Gastrocnemius medialis (tissue), 4 donors: ENCODE results near the gene CEBPG. TPM values are rescaled to one million over a fixed set of nuclear protein-coding genes. Genes with fewer than 3 reads are reported as not detected.

ENCODE experiments used
- ATAC-seq, 2 donors: fragments of 150-250 bp; one replicate each; pipeline ENCODE4 v1.9.1; 2016
- DNase-seq, 2 donors: peaks; one replicate each; pipeline ENCODE4 v3.0.0-alpha.2; 2019
- H3K27ac ChIP-seq, 4 donors: fragments of 200-600 bp; sonication (generic); 1 replicate in 1 of 4; 2 replicates in 3 of 4; pipeline ENCODE4 v1.5.1; 2016 to 2018; ENCODE audit warnings: mild to moderate bottlenecking in 2 of 4, moderate library complexity in 1 of 4
- H3K27me3 ChIP-seq, 3 donors: fragments of 200-600 bp; sonication (generic) in 2 of 3; 1 replicate in 1 of 3; 2 replicates in 2 of 3; pipeline versions ENCODE4 v1.5.1 to v1.6.0; 2016 to 2019; ENCODE audit warnings: mild to moderate bottlenecking in 1 of 3, moderate library complexity in 1 of 3
- H3K36me3 ChIP-seq, 2 donors: fragments of 200-600 bp; sonication (generic) in 1 of 2; one replicate each; pipeline ENCODE4 v1.5.1; 2017 to 2018
- H3K4me1 ChIP-seq, 2 donors: fragments of 200-600 bp; sonication (generic) in 1 of 2; one replicate each; pipeline ENCODE4 v1.5.1; 2016 to 2017; ENCODE audit warnings: mild to moderate bottlenecking in 2 of 2
- H3K4me3 ChIP-seq, 4 donors: fragments of 200-600 bp; sonication (generic) in 3 of 4; 1 replicate in 1 of 4; 2 replicates in 3 of 4; pipeline ENCODE4 v1.5.1; 2016 to 2019; ENCODE audit warnings: mild to moderate bottlenecking in 2 of 4
- H3K9me3 ChIP-seq, 3 donors: fragments of 200-600 bp; sonication (generic) in 2 of 3; 1 replicate in 1 of 3; 2 replicates in 2 of 3; pipeline ENCODE4 v1.5.1; 2016 to 2019
- POLR2A ChIP-seq, 2 donors: fragments of 450-650 bp; IDR thresholded peaks; one replicate each; pipeline ENCODE4 v1.6.1; 2017; ENCODE audit warnings: antibody characterized with exemption in 2 of 2, mild to moderate bottlenecking in 2 of 2, moderate library complexity in 2 of 2
- in situ Hi-C, 4 donors: fragments of 200-750 bp; cut with MboI; loops; one replicate each; pipeline versions ENCODE4 v1.15.0 to v1.8.0; 2017; ENCODE audit warnings: low sequenced_read_pairs in 4 of 4
- intact Hi-C: fragments of 100-400 bp; cut with DNase I; formaldehyde crosslinking; loops from one replicate; pipeline ENCODE4 v1.15.1; 2023; ENCODE audit warnings: low total_unique reads
- total RNA-seq, 4 donors: library from RNA; depleted of rRNA; stranded (reverse); fragments of >200 nt; gene quantifications; one replicate each; pipeline versions ENCODE4 v1.1.0 to v1.2.3, GENCODE V29; 2016
- TF ChIP-seq, protein P1 (sequence below), 5 experiments: fragments of 450-650 bp in 3 of 5; fragments of 200-600 bp in 2 of 5; sonication (generic) in 2 of 5; IDR thresholded peaks in 4 of 5; conservative IDR thresholded peaks in 1 of 5; 1 replicate in 4 of 5; 2 replicates in 1 of 5; pipeline ENCODE4 v1.5.1; 2016 to 2019; ENCODE audit warnings: antibody characterized with exemption in 5 of 5, mild to moderate bottlenecking in 3 of 5, moderate library complexity in 3 of 5

Gene CEBPG
- total RNA-seq, 4 donors from 2014 or later = 44.2 to 50.1 (median 46.1) TPM

GRCh38 chr19:33424181-33424580, 50.7 kb downstream of the CEBPG start:
- intact Hi-C loops (no loop called here), in situ Hi-C loops (loop anchor here in 1 of 4 donors (10.0 kb wide), 1 partner anchor 351 kb away; no protein-coding TSS in a partner anchor)
- no peak for DNase-seq
- ATAC-seq = no peak
- H3K4me1 ChIP-seq = no peaks in the 10 kb centered on the region
- H3K27me3 ChIP-seq = no peaks in the 10 kb centered on the region
- no peaks in the 10 kb centered on the region for H3K36me3 ChIP-seq
- TF ChIP-seq, protein P1, sequence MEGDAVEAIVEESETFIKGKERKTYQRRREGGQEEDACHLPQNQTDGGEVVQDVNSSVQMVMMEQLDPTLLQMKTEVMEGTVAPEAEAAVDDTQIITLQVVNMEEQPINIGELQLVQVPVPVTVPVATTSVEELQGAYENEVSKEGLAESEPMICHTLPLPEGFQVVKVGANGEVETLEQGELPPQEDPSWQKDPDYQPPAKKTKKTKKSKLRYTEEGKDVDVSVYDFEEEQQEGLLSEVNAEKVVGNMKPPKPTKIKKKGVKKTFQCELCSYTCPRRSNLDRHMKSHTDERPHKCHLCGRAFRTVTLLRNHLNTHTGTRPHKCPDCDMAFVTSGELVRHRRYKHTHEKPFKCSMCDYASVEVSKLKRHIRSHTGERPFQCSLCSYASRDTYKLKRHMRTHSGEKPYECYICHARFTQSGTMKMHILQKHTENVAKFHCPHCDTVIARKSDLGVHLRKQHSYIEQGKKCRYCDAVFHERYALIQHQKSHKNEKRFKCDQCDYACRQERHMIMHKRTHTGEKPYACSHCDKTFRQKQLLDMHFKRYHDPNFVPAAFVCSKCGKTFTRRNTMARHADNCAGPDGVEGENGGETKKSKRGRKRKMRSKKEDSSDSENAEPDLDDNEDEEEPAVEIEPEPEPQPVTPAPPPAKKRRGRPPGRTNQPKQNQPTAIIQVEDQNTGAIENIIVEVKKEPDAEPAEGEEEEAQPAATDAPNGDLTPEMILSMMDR (IDR thresholded peaks at IDR 0.05 in 4 of 5, conservative IDR thresholded peaks at IDR 0.05 in 1 of 5) = no peak
- TF ChIP-seq POLR2A (IDR thresholded peaks at IDR 0.05) = no peak
- no peak overlapping the region for H3K4me3 ChIP-seq
- no peak overlapping the region for H3K27ac ChIP-seq
- H3K9me3 ChIP-seq = no peaks in the 10 kb centered on the region

DNA sequence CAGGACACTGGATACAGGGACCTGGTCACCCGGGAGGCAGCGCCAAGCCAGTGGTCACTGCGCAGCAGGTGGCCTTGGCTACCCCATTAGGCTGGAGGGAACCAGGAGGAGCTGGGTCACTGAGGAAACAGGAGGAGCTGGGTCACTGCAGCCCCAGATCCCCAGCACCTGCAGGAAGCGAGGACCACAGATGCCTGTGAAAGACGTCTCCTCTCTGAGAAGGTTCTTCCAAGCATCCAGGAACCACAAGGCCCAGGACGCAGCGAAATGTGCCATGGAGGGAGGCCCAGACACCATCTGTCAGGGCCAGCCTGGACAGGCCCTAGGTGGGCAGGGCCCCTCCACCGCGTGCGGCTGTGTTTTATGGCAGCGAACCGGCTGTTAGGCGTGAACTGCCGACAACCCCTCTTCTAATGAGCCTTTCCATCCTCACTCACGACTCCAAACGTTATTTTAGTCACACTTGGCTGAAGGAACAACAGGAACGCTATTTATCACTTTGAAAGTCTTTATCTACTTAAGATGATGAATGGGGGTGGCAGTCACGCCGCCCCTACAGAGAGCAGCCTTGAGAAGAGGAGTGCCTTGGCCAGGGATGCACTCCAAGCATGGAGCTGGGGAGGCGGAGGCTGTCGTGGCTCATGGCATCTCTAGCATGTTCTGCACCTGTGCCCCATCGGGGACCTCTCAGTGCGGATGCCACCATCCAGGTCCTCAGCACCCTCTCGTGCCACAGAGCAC, 53.3 kb downstream of the CEBPG start:
- intact Hi-C loops = no loop called here
- ATAC-seq (no peak), DNase-seq (no peak)
- H3K36me3 ChIP-seq = no peaks in the 10 kb centered on the region
- no peak for TF ChIP-seq POLR2A (IDR thresholded peaks at IDR 0.05)
- TF ChIP-seq, protein P1 (IDR thresholded peaks at IDR 0.05 in 4 of 5, conservative IDR thresholded peaks at IDR 0.05 in 1 of 5) = no peak
- H3K27me3 ChIP-seq = no peaks in the 10 kb centered on the region
- H3K9me3 ChIP-seq = no peaks in the 10 kb centered on the region
- no peak overlapping the region for H3K4me3 ChIP-seq
- in situ Hi-C loops = loop anchor here (5.0 to 25.0 kb wide), 3 partner anchors 336 to 348 kb away; no protein-coding TSS in a partner anchor
- H3K4me1 ChIP-seq = no peaks in the 10 kb centered on the region
- H3K27ac ChIP-seq = no peak overlapping the region

DNA sequence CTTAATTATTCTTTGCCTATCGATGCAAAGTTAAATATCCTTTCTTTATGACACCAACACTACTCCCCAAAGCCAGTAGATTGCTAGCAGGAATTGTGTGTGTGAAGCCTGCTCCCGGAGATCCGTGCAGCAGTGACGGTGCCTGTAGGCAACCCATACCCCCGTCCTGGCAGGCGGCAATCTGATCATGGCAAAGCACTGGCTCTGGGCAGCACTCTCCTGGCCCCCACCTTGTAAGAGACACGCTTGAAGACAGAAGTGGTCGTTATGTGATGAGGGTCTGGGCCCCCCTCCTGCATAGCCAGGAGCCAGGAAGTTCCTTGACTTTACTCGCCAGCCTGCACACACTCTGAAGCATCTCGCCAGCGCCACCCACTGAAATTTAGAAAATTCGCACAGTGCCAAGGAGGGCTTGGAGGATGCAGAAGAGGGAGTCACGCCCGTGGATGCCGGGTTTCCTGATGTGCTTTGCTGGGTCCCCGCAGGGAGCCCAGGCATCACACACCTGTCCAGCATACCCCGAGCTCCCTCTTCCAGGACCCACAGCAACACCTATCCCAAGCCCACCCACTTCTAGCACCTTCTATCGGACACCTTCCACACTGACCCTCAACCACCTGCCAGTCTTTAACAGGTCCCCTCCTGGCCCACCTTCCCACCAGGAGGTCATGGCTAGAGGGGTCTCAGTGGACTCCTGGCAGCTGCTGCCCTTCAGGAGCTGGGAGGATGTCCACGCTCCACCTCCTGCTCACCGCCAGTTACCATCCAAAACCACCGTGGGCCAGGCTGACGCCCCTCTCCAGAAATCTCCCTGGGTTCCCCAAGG, 54.5 kb downstream of the CEBPG start:
- in situ Hi-C loops = loop anchor here (5.0 to 25.0 kb wide), 3 partner anchors 334 to 347 kb away; no protein-coding TSS in a partner anchor
- ATAC-seq = no peak
- H3K27me3 ChIP-seq = no peaks in the 10 kb centered on the region
- peak in 1 of 2 donors; percentile 5 for DNase-seq
- intact Hi-C loops = no loop called here
- no peaks in the 10 kb centered on the region for H3K36me3 ChIP-seq
- no peak overlapping the region for H3K27ac ChIP-seq
- TF ChIP-seq, protein P1 (IDR thresholded peaks at IDR 0.05 in 4 of 5, conservative IDR thresholded peaks at IDR 0.05 in 1 of 5) = no peak
- no peak for TF ChIP-seq POLR2A (IDR thresholded peaks at IDR 0.05)
- no peak overlapping the region for H3K4me3 ChIP-seq
- H3K9me3 ChIP-seq = no peaks in the 10 kb centered on the region
- H3K4me1 ChIP-seq = no peaks in the 10 kb centered on the region

DNA sequence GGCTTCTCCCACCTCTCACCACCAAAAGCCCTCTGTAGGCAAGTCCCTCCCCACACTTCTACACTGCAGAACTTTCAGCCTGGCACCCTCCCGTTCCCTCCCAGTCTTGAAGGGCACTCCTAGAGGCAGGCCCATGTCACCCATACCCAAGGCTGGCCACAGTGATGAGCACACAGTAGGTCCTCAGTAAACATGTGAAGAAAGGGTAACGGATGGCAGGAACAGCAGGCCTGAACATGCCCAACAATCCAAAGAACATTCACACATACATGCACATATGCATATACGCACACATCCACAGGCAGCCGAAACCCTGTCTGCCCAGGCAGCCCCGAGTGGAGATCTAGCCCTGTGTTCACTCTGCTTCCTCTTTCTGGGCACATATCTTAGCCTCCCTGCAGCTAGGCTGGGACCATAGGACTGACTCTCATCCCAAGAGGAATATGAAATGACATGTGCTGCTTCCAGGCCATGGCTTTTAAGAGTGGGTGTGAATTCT, 55.2 kb downstream of the CEBPG start:
- H3K27ac ChIP-seq = no peak overlapping the region
- no peaks in the 10 kb centered on the region for H3K36me3 ChIP-seq
- in situ Hi-C loops (loop anchor here (5.0 to 25.0 kb wide), 3 partner anchors 334 to 346 kb away; no protein-coding TSS in a partner anchor), intact Hi-C loops (no loop called here)
- TF ChIP-seq, protein P1 (IDR thresholded peaks at IDR 0.05 in 4 of 5, conservative IDR thresholded peaks at IDR 0.05 in 1 of 5) = no peak
- TF ChIP-seq POLR2A (IDR thresholded peaks at IDR 0.05) = no peak
- H3K4me3 ChIP-seq = no peak overlapping the region
- no peaks in the 10 kb centered on the region for H3K9me3 ChIP-seq
- H3K4me1 ChIP-seq = no peaks in the 10 kb centered on the region
- DNase-seq (no peak), ATAC-seq (no peak)
- H3K27me3 ChIP-seq = no peaks in the 10 kb centered on the region
